K562 (cell line): ENCODE measurements around the gene LAMB4. TPM values are rescaled to one million over a fixed set of nuclear protein-coding genes. Genes with fewer than 3 reads are reported as not detected.
A peak's percentile ranks its signal among the peaks of the same experiment; 100 is the strongest.

Source experiments
- ATAC-seq: fragments of 200-7000 bp; cut with Tn5 transposase; 3 replicates; pipeline ENCODE4 v1.9.1; 2020; ENCODE audit warnings: moderate library complexity
- BruUV-seq: library from RNA; stranded (reverse); fragments of 400-500 nt; replicated peaks from 2 replicates; lab custom pipeline; 2021; lab: Mats Ljungman, UMichigan
- CTCF ChIA-PET: fragments of 300-600 bp; formaldehyde crosslinking; extraction: SDS; loops from one replicate; lab custom pipeline; 2021; ENCODE audit warnings: low intra/inter-chr PET ratio; lab: Yijun Ruan, JAX
- POLR2A ChIA-PET: fragments of 300-600, 350-650 bp; sonication (Branson Sonifier 250); formaldehyde crosslinking; extraction: SDS; loops from one replicate; lab custom pipeline; 2021; ENCODE audit warnings: antibody characterized with exemption, inconsistent platforms; lab: Yijun Ruan, JAX
- DNase-seq, 4 experiments: peaks; one replicate each; pipeline versions ENCODE4 v3.0.0 to v3.0.0-alpha.2; 2011 to 2018; ENCODE audit warnings: low spot score in 3 of 4, mixed read lengths in 3 of 4; ENCODE audit errors: extremely low read depth in 1 of 4
- FAIRE-seq: peaks from 2 replicates; lab custom pipeline; 2011; peaks lifted over from hg19 to GRCh38; lab: Jason Lieb, UNC
- H2AFZ ChIP-seq: 2 replicates; pipeline ENCODE4 v1.6.0; 2011; ENCODE audit warnings: low read depth, low read length, control low read depth, inconsistent platforms
- H3K27ac ChIP-seq: fragments of 200-600 bp; 3 replicates; pipeline ENCODE4 v1.8.0; 2011; ENCODE audit warnings: low read depth, mild to moderate bottlenecking, control low read depth, inconsistent platforms, low read length, moderate library complexity, mixed read lengths; ENCODE audit errors: extremely low read depth
- H3K27me3 ChIP-seq, 2 experiments: fragments of 300-600 bp in 1 of 2; 2 replicates in 1 of 2; 3 replicates in 1 of 2; pipeline versions ENCODE4 v1.6.0 to v1.8.0; 2011; ENCODE audit warnings: inconsistent platforms in 2 of 2, low read length in 2 of 2, mild to moderate bottlenecking in 1 of 2, mixed read lengths in 1 of 2, moderate library complexity in 1 of 2; ENCODE audit not compliant: control insufficient read depth in 2 of 2, insufficient read depth in 2 of 2
- H3K36me3 ChIP-seq: fragments of 300-600 bp; 3 replicates; pipeline ENCODE4 v1.8.0; 2011; ENCODE audit warnings: mild to moderate bottlenecking, low read length, inconsistent platforms; ENCODE audit not compliant: control insufficient read depth, insufficient read depth
- H3K4me1 ChIP-seq, 2 experiments: fragments of 200-600 bp in 1 of 2; replicated peaks in 1 of 2; 2 replicates in 1 of 2; 3 replicates in 1 of 2; pipeline versions ENCODE4 v1.5.1 to v1.8.0; 2011; ENCODE audit warnings: inconsistent platforms in 2 of 2, low read length in 2 of 2, mild to moderate bottlenecking in 1 of 2, mixed read lengths in 1 of 2, moderate library complexity in 1 of 2; ENCODE audit not compliant: control insufficient read depth in 2 of 2, insufficient read depth in 2 of 2
- H3K4me2 ChIP-seq: 2 replicates; pipeline ENCODE4 v1.6.1; 2011; ENCODE audit warnings: low read length, control low read depth, inconsistent platforms, mixed read lengths; ENCODE audit not compliant: insufficient read depth
- H3K4me3 ChIP-seq: fragments of 200-600 bp; sonication (generic), shearing (Covaris generic); 2 replicates; pipeline ENCODE4 v1.5.1; 2016; ENCODE audit warnings: control low read depth, inconsistent platforms
- H3K79me2 ChIP-seq: fragments of 200-600 bp; 3 replicates; pipeline ENCODE4 v1.8.0; 2011; ENCODE audit warnings: low read length, inconsistent platforms; ENCODE audit not compliant: control insufficient read depth, insufficient read depth
- H3K9ac ChIP-seq, 2 experiments: 2 replicates each; pipeline versions ENCODE4 v1.6.0 to v1.6.1; 2011; ENCODE audit warnings: low read depth in 2 of 2, low read length in 2 of 2, control low read depth in 1 of 2, inconsistent platforms in 1 of 2, mild to moderate bottlenecking in 1 of 2, mixed read lengths in 1 of 2; ENCODE audit not compliant: insufficient read depth in 1 of 2
- H3K9me1 ChIP-seq: one replicate; pipeline ENCODE4 v1.6.0; 2011; ENCODE audit warnings: inconsistent platforms, mild to moderate bottlenecking, low read length, moderate library complexity; ENCODE audit not compliant: control insufficient read depth, insufficient read depth
- H3K9me3 ChIP-seq: replicated peaks from 2 replicates; pipeline ENCODE4 v1.5.1; 2011; ENCODE audit warnings: low read depth, low read length, inconsistent platforms; ENCODE audit not compliant: control insufficient read depth, insufficient read depth
- H4K20me1 ChIP-seq: replicated peaks from 2 replicates; pipeline ENCODE4 v1.6.1; 2011; ENCODE audit warnings: low read length, inconsistent platforms, mixed read lengths; ENCODE audit not compliant: control insufficient read depth, insufficient read depth
- MEIS2 ChIP-seq: fragments of 450-650 bp; IDR thresholded peaks from 2 replicates; pipeline ENCODE4 v1.6.1; 2014; ENCODE audit warnings: mild to moderate bottlenecking; ENCODE audit not compliant: partially characterized antibody
- PBX2 ChIP-seq, 2 experiments: IDR thresholded peaks in 1 of 2; conservative IDR thresholded peaks in 1 of 2; 2 replicates each; pipeline ENCODE4 v1.6.1; 2016; ENCODE audit warnings: low read depth in 2 of 2, mild to moderate bottlenecking in 1 of 2, missing compliant biosample characterization in 1 of 2, missing genetic modification characterization in 1 of 2, moderate library complexity in 1 of 2
- ZNF133 ChIP-seq: fragments of 250-450 bp; sonication (Bioruptor Pico); IDR thresholded peaks from 2 replicates; pipeline ENCODE4 v1.4.0; 2020; ENCODE audit warnings: mild to moderate bottlenecking
- WGBS: fragments of 100-300 bp; shearing (Covaris generic); methylation state at CpG from one replicate; pipeline ENCODE4 v1.1.6; 2016; ENCODE audit warnings: low coverage, mixed read lengths; ENCODE audit not compliant: insufficient coverage; ENCODE audit errors: missing lambda C conversion rate; 5-methylcytosine and 5-hydroxymethylcytosine counted together
- in situ Hi-C: fragments of 300-500 bp; cut with MboI; formaldehyde crosslinking; loops from 4 replicates; pipeline ENCODE4 v1.15.0; 2018; ENCODE audit warnings: inconsistent platforms, mixed read lengths
- intact Hi-C: fragments of 100-400 bp; cut with micrococcal nuclease; formaldehyde crosslinking; loops from 2 replicates; pipeline ENCODE4 v1.14.2; 2022
- polyA plus RNA-seq, 8 experiments: library from polyadenylated mRNA; depleted of rRNA in 4 of 8; stranded (reverse) in 5 of 8; unstranded in 3 of 8; fragments of >200 nt; fragmentation: Nextera tagmentation in 2 of 8; fragmentation: Illumina TruSeq in 1 of 8; extraction: Ambion mirVana in 2 of 8; extraction: Trizol in 1 of 8; gene quantifications; 2 replicates each; pipeline versions ENCODE4 v1.2.1 to v1.2.3, GENCODE V29; 2011 to 2014; ENCODE audit warnings: inconsistent platforms in 1 of 8, missing spikeins in 1 of 8
- total RNA-seq, 7 experiments: library from RNA; depleted of rRNA in 6 of 7; stranded (reverse); fragments of >200 nt in 6 of 7; fragmentation: Illumina TruSeq in 2 of 7; extraction: Trizol in 2 of 7; gene quantifications; 2 replicates each; pipeline versions ENCODE4 v1.2.1 to v1.2.3, GENCODE V29; 2011 to 2021; ENCODE audit warnings: low replicate concordance in 1 of 7

Gene LAMB4
- total and polyA plus RNA-seq, 9 of the 15 experiments (the other 6 are each of a cell fraction or from before 2014, with no cell fraction given): 0.06 to 0.13 (median 0.07) TPM; not detected in 6

- H2AFZ ChIP-seq: peak overlapping the region; percentile 65
- no peak for DNase-seq
- 35% methylated on average over 1 of the region's 1 CpG for WGBS
- H3K4me2 ChIP-seq: no peak overlapping the region; the same call in 1 of the 2 replicates
- no peaks in the 10 kb centered on the region for H3K27me3 ChIP-seq
- no peak overlapping the region for H3K27ac ChIP-seq
- H3K4me3 ChIP-seq: no peak overlapping the region
- H4K20me1 ChIP-seq: no peaks in the 10 kb centered on the region
- POLR2A ChIA-PET: interaction anchor here (0.9 to 2.4 kb wide), 6 partner anchors 9 to 145 kb away, joined by 3 to 6 read pairs (median 4); no protein-coding TSS in a partner anchor
- no peaks in the 10 kb centered on the region for H3K9me1 ChIP-seq
- no peak; the same call in 2 of the 3 replicates for ATAC-seq
- TF ChIP-seq MEIS2 (peak; percentile 74), PBX2 (CRISPR knock-in tag; IDR thresholded peaks at IDR 0.05; ENCODE audit: low read depth) (no peak), PBX2 (tag; conservative IDR thresholded peaks at IDR 0.05; ENCODE audit: low read depth) (peak; percentile 58), ZNF133 (CRISPR knock-in tag) (no peak)
- H3K9ac ChIP-seq: no peak overlapping the region
- intact Hi-C loops (loop anchor here (5.0 kb wide), 1 partner anchor 60 kb away; no protein-coding TSS in a partner anchor), in situ Hi-C loops (no loop called here)
- CTCF ChIA-PET: no interaction called here
- BruUV-seq: no TSS peak
- no peaks in the 10 kb centered on the region for H3K36me3 ChIP-seq
- no peaks in the 10 kb centered on the region for H3K79me2 ChIP-seq
- FAIRE-seq: no peak
- no peaks in the 10 kb centered on the region for H3K9me3 ChIP-seq
- peaks cover 6 to 12% of the 10 kb centered on the region in 2 experiments; a peak in 4 of 5 replicates for H3K4me1 ChIP-seq
These were observed 92.4 kb downstream of the LAMB4 start for GRCh38 chr7:108037741-108038140.
